ENCODE data around the gene OR51B5.
"Not testable (repeated sequence)": the region's sequence is repeated elsewhere in the genome, so short reads cannot be mapped to it uniquely, and the experiment has no call there.

OR51B5 gene

DNA sequence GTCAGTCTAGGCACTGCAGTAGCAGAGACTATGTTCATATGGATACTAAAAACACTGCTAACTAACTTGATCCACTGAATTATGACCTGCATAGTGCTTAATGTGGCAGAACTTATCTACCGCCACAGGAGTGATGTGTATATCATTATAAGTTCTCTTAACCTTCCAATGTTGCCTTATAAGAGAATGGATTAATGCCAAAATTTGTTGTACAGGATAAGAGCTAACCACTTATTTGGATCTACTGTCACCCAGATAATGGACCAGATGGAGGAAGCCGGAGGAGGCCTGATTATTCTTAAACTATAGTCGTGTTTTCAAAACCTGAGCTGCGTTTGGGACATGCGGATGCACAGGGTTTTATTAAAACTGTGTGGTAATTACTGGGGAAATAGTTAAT lies 39.7 kb downstream of the OR51B5 start:
- H3K4me3 ChIP-seq (ENCODE audit: low read depth, low read length) = no peak overlapping the region
- TF ChIP-seq, protein P1, sequence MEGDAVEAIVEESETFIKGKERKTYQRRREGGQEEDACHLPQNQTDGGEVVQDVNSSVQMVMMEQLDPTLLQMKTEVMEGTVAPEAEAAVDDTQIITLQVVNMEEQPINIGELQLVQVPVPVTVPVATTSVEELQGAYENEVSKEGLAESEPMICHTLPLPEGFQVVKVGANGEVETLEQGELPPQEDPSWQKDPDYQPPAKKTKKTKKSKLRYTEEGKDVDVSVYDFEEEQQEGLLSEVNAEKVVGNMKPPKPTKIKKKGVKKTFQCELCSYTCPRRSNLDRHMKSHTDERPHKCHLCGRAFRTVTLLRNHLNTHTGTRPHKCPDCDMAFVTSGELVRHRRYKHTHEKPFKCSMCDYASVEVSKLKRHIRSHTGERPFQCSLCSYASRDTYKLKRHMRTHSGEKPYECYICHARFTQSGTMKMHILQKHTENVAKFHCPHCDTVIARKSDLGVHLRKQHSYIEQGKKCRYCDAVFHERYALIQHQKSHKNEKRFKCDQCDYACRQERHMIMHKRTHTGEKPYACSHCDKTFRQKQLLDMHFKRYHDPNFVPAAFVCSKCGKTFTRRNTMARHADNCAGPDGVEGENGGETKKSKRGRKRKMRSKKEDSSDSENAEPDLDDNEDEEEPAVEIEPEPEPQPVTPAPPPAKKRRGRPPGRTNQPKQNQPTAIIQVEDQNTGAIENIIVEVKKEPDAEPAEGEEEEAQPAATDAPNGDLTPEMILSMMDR (IDR thresholded peaks at IDR 0.05; ENCODE audit: control insufficient read depth, extremely low read depth, insufficient read depth) = no peak
- no peak for DNase-seq (ENCODE audit: low read depth)

- TF ChIP-seq, protein P1 (IDR thresholded peaks at IDR 0.05; ENCODE audit: control insufficient read depth, extremely low read depth, insufficient read depth) = no peak
- no peak for DNase-seq (ENCODE audit: low read depth)
- no peak within 1 kb of the TSS for H3K4me3 ChIP-seq (ENCODE audit: low read depth, low read length)
Measured at GRCh38 chr11:5301846-5302245, 41.5 kb downstream of the OR51B5 start, which contains the start of gene OR51B4. TSS of gene OR51B4 (minus strand) at chr11:5301946. CDS start at chr11:5301946, 0 bp downstream.

GRCh38 chr11:5300251-5300650 lies 43.1 kb downstream of the OR51B5 start:
- no peak overlapping the region for H3K4me3 ChIP-seq (ENCODE audit: low read depth, low read length)
- DNase-seq (ENCODE audit: low read depth) = no peak
- TF ChIP-seq, protein P1 (IDR thresholded peaks at IDR 0.05; ENCODE audit: control insufficient read depth, extremely low read depth, insufficient read depth) = no peak

DNA sequence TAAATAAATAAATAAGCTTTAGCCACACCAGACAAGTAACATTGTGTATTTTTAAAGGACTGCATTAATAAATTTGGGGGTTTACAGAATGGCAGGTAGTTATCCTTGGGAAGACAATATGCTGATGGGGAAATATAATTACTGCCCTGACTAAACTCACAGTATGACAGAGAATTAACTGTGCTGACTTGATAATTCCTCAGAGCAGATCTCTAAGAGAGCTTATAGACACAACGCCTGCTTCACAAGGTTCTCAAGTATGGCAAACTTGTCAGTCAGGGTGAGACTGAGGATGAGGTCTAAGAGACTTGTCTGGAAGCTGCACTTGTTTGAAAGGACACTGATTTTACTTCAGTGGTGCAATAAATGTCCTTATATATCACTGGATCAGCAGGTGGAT lies 44.9 kb downstream of the OR51B5 start:
- DNase-seq (ENCODE audit: low read depth) = no peak
- no peak overlapping the region for H3K4me3 ChIP-seq (ENCODE audit: low read depth, low read length)
- TF ChIP-seq, protein P1 (IDR thresholded peaks at IDR 0.05; ENCODE audit: control insufficient read depth, extremely low read depth, insufficient read depth) = no peak

DNA sequence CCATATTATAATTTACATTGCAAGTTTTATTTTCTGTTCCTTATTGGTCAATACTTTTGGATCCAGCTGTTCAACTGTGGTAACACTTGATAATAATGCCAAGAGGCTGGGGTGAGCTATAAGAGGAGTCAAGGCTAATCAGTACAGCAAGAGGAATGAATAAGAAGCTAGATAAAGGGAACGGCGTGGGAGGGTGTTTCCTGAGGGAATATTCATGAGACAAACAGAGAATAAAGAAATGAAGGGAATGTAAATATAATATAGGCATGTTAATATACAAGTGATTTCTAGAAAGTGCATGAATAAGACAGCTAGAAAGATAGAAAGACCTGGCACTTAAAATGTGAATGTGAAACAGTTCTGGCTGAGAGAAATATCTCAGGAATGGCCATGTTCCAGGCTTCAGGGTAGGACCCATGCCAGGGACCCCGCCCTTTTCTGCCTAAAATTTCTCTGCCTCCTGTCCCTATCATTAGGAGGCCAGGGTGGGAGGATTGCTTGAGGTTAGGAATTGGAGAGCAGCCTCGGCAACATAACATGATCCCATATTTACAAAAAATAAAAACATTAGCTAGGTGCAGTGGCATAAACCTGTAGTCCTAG lies 45.5 kb downstream of the OR51B5 start:
- no peak for DNase-seq (ENCODE audit: low read depth)
- H3K4me3 ChIP-seq (ENCODE audit: low read depth, low read length) = no peak overlapping the region
- TF ChIP-seq, protein P1 (IDR thresholded peaks at IDR 0.05; ENCODE audit: control insufficient read depth, extremely low read depth, insufficient read depth) = no peak

DNA sequence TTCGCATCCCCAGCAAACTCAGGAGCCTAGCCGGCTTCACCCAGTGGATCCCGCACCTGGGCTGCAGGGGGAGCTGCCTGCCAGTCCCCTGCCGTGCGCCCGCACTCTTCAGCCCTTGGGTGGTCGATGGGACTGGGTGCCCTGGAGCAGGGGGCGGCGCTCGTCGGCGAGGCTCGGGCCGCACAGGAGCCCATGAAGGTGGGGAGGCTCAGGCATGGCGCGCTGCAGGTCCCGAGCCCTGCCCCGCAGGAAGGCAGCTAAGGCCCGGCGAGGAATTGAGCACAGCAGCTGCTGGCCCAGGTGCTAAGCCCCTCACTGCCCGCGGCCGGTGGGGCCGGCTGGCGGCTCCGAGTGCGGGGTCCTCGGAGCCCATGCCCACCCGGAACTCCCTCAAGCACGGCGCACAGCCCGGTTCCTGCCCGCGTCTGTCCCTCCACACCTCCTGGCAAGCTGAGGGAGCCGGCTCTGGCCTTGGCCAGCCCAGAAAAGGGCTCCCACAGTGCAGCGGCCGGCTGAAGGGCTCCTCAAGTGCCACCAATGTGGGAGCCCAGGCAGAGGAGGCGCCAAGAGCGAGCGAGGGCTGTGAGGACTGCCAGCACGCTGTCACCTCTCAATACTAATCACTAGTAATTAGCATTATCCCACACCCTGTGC lies 48.9 kb downstream of the OR51B5 start:
- DNase-seq (ENCODE audit: low read depth); H3K4me3 ChIP-seq (ENCODE audit: low read depth, low read length): not testable (repeated sequence)

DNA sequence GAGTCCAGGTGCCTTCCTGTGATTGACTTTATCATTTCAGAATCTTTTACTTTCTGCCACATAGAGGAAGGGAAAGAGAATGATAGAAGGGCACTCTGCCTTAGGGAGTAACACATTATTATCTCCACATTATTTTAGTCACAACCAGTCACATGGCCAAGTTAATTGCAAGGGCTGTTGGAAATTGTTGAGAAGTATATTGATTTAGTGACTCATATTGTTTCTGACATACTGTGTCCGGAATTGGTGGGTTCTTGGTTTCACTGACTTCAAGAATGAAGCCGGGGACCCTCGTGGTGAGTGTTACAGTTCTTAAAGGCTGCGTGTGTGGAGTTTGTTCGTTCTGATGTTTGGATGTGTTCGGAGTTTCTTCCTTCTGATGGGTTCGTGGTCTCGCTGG lies 50.3 kb downstream of the OR51B5 start:
- TF ChIP-seq, protein P1 (IDR thresholded peaks at IDR 0.05; ENCODE audit: control insufficient read depth, extremely low read depth, insufficient read depth) = no peak
- no peak overlapping the region for H3K4me3 ChIP-seq (ENCODE audit: low read depth, low read length)
- no peak for DNase-seq (ENCODE audit: low read depth)
